SK-N-MC (cell line): Measurements from ENCODE around the gene TMEM123.

Source experiments
- DNase-seq: peaks from one replicate; pipeline ENCODE4 v3.0.0-alpha.2; 2011; ENCODE audit warnings: low read depth, low spot score
- H3K27ac ChIP-seq: fragments of 200-600 bp; sonication (generic); 2 replicates; pipeline ENCODE4 v1.5.1; 2016; ENCODE audit warnings: mixed run types
- H3K36me3 ChIP-seq: fragments of 200-600 bp; sonication (generic); 2 replicates; pipeline ENCODE4 v1.6.1; 2017; ENCODE audit warnings: antibody characterized with exemption, low read length, mixed read lengths; ENCODE audit not compliant: insufficient read depth
- H3K4me3 ChIP-seq: fragments of 200-600 bp; sonication (generic); 2 replicates; pipeline ENCODE4 v1.5.1; 2016
- H3K9ac ChIP-seq: fragments of 200-600 bp; sonication (generic); 2 replicates; pipeline ENCODE4 v1.8.0; 2017; ENCODE audit warnings: mixed run types, mixed read lengths; ENCODE audit not compliant: insufficient read length
- H3K9me3 ChIP-seq: fragments of 200-600 bp; sonication (generic); 2 replicates; pipeline ENCODE4 v1.6.1; 2017; ENCODE audit warnings: low read depth, mild to moderate bottlenecking, antibody characterized with exemption, low read length, moderate library complexity, mixed read lengths
- EZH2 ChIP-seq: fragments of 200-600 bp; sonication (generic); IDR thresholded peaks from one replicate; pipeline ENCODE4 v1.6.1; 2017; ENCODE audit warnings: antibody characterized with exemption
- FOXP2 ChIP-seq: optimal IDR thresholded peaks from 2 replicates; pipeline ENCODE3; 2011; ENCODE audit warnings: mild to moderate bottlenecking, moderate library complexity; ENCODE audit not compliant: insufficient read depth; ENCODE audit errors: extremely low read length, control extremely low read depth
- POLR2AphosphoS5 ChIP-seq: IDR thresholded peaks from 2 replicates; pipeline ENCODE4 v1.6.1; 2012; ENCODE audit warnings: mild to moderate bottlenecking, low read depth, low read length, borderline replicate concordance

The TMEM123 gene

DNA sequence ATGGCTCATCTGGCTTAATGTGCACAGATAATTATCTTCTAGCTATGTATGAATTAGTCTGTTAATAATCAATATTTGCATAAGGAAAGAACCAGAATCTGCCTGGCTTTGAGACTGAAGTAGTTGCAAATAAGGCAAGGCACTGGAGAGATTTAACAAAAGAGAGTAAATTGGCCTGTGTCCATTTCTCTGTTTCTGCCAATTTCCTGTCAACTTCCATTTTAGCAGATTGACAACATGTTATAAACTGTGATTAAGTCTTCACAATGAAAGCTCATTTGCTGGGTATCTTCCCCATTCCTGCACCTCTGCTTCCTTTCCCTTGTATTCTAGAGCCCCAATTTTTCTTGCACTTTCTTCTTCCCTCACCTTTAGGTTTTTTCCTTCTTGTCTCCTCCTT is 5.3 kb upstream of the TMEM123 start:
- Histone ChIP-seq H3K36me3 (no peaks in the 10 kb centered on the region), H3K9ac (no peak overlapping the region), H3K9me3 (no peaks in the 10 kb centered on the region), H3K27ac (no peak overlapping the region), H3K4me3 (no peak overlapping the region)
- no peak for DNase-seq
- no peak for TF ChIP-seq POLR2AphosphoS5
- TF ChIP-seq FOXP2, result no peak

DNA sequence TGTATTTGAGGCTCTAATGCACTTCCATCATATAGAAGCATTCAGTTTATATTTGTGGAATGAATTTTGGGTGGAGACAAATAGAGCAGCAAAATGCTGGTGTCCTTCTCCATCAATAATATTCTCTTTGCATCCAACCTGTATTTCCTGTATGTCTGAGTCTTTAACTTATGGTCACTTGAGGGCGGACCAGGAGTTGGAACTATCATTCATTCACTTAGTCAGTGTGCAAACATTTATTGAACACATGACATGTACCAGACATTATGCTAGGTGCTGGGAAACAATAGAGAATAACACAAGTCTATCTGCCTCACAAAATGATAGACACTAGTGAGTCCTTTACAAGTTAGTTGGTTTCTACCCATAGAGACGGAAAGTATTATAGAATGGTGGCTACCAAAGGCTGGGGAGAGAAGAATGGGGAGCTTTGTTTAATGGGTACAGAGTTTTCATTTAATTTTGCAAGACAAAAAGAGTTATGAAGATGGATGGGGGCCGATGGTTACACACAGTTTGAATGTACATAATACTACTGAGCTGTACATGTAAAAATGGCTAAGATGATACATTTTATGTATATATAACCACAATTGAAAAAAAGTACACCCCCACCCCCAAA is 4.6 kb upstream of the TMEM123 start:
- TF ChIP-seq FOXP2, result no peak
- no peak for TF ChIP-seq POLR2AphosphoS5
- TF ChIP-seq EZH2, result no peak
- H3K9ac ChIP-seq, result no peak overlapping the region
- H3K36me3 ChIP-seq, result no peaks in the 10 kb centered on the region
- H3K27ac ChIP-seq, result no peak overlapping the region
- no peak overlapping the region for H3K4me3 ChIP-seq
- H3K9me3 ChIP-seq, result no peaks in the 10 kb centered on the region
- DNase-seq, result no peak

DNA sequence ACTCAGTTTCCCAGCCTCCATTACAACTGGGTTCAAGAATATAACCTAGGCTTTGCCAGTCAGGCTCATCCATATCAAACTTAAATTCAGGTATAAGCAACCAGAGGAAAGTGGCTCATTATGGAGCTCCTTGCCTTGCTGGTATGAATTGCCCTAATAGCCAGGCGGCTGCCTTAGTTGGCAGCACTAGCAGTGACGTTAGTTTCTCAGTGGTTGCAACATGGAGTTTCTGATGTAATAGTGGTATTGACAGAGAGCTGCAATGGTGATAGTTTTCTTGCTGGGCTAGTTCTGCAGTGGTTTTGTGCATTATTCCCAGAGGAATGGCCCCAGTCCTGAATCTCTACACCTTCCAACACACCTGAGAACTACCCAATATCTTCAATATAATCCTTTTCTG is 3.8 kb upstream of the TMEM123 start:
- Histone ChIP-seq H3K36me3 (no peaks in the 10 kb centered on the region), H3K4me3 (no peak overlapping the region), H3K9ac (no peak overlapping the region), H3K27ac (no peak overlapping the region), H3K9me3 (no peaks in the 10 kb centered on the region)
- no peak for TF ChIP-seq POLR2AphosphoS5
- no peak for TF ChIP-seq EZH2
- TF ChIP-seq FOXP2, result no peak
- no peak for DNase-seq

DNA sequence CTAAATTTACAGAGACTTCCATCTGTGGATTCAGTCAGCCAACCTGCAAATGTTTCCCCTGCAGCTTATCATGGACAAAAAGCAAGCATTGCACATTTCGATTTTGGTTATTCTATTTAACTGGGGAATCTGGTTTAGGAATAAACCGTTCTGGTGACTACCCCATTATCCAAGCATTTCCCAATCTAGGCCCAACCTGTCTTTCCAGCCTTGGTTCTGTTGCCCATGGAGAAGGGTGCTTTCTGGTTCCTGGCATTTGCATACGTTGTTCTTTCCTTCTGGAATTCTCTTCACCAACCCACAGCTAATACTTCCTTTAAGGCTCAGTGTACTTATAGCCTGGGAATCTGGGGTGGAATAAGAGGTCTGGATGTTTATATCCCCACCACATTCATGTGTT is 1.4 kb upstream of the TMEM123 start:
- H3K4me3 ChIP-seq, result peak overlapping the region; percentile 77; the same call in 1 of the 2 replicates
- H3K36me3 ChIP-seq, result no peaks in the 10 kb centered on the region; the same call in 1 of the 2 replicates
- H3K9me3 ChIP-seq, result no peaks in the 10 kb centered on the region
- no peak for TF ChIP-seq FOXP2
- TF ChIP-seq POLR2AphosphoS5, result no peak
- no peak for TF ChIP-seq EZH2
- H3K9ac ChIP-seq, result no peak overlapping the region
- DNase-seq, result no peak
- H3K27ac ChIP-seq, result no peak overlapping the region

DNA sequence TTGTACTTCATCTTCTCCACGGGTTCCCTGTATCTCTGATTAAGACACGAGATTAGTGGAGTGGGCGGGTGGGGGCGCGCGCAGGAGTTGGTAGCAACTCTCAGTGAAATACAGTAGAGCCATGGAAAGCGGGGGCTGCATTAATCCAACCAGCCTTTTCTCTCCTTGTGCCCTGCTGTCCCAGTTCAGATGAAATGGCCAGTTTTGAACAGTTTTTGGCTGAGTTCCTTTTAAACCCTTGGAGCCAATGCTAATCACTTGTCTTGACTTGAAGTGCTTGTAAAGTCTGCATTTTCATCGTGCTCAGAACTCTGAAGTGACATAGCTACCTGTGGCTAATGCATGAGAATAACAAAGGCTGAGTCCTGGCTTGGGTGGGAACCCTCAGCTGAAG is 734 bp upstream of the TMEM123 start:
- peak overlapping the region; percentile 79 for H3K9ac ChIP-seq
- peaks cover 4% of the 10 kb centered on the region for H3K36me3 ChIP-seq
- TF ChIP-seq FOXP2, result no peak
- no peak for TF ChIP-seq EZH2
- TF ChIP-seq POLR2AphosphoS5, result no peak
- H3K27ac ChIP-seq, result peak overlapping the region; percentile 81; the same call in 1 of the 2 replicates
- peak overlapping the region; percentile 77 for H3K4me3 ChIP-seq
- DNase-seq, result no peak
- no peaks in the 10 kb centered on the region for H3K9me3 ChIP-seq

DNA sequence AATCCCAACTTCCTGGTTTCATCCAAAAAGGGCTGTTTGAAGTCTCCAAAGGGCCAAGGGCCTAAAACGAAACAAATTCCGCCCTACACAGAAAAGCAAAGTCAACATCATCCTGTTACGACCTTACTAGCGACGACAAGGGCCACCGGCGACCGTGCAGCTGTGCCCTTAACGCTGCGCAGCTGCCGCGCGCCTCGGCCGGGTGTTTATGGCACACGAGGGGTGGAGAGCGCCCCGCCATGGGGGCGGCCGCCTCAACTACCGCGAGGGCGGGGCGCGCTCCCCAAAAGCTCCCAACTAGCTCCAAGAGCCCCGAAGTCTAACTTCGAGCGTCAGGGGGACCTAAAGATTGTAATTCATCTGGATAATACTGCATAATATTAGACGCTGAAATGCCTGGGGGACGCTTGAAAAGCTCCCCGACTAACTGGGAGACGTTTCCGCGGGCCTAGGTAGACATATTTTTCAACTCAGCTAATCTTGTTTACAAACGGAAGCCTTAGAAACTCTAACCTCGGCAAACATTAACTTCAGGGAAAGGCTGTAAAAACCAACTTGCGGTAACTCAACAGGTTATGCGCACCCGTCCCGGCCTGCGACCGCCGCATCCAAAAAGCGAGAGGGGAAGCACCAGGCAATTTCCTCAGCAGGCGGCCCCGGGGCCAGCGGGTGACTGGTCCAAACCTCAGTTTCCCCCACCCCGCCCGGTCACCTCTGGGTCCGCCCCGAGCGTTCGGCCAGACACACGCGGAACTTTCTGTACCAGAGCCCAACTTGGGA is 694 bp downstream of the TMEM123 start:
- H3K9ac ChIP-seq, result peak overlapping the region; percentile 79
- H3K4me3 ChIP-seq, result peak overlapping the region; percentile 77
- no peaks in the 10 kb centered on the region for H3K9me3 ChIP-seq
- TF ChIP-seq EZH2 (no peak), POLR2AphosphoS5 (no peak), FOXP2 (no peak)
- H3K36me3 ChIP-seq, result peaks cover 18% of the 10 kb centered on the region
- peak overlapping the region; percentile 72 for H3K27ac ChIP-seq
- DNase-seq, result no peak

DNA sequence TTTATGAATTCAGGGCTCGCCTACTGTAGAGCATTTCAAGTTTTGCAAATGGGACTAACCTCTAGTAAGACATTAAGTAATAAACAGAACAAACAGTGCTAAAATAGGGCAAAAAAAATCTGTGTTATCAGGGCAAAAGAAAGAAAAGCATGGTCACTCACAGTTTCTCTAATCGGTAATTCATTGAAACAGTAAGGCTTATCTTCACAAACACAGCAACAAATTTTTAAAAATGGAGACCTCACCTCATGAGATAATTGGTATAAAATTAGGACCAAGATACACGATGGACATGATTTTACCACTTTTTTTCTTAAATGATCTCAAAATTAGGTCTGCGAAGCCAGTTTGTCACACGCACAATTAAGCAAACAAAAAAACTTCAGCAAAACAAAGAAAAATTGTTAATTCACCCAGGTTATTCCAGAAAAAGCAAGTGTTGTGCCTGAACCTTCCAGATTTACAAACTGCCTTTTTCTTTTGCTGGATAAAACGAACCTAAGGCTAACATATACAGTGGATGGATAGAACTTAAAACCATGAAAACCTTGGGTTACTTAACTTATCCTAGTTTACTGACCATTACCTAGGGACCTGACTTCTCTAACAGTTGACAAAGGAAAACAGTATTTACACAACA is 1.4 kb downstream of the TMEM123 start:
- no peaks in the 10 kb centered on the region for H3K9me3 ChIP-seq
- TF ChIP-seq FOXP2 (no peak), EZH2 (no peak), POLR2AphosphoS5 (no peak)
- DNase-seq, result no peak
- H3K4me3 ChIP-seq, result peak overlapping the region; percentile 77
- peak overlapping the region; percentile 79 for H3K9ac ChIP-seq
- peaks cover 25% of the 10 kb centered on the region for H3K36me3 ChIP-seq
- peak overlapping the region; percentile 5; the same call in 1 of the 2 replicates for H3K27ac ChIP-seq

DNA sequence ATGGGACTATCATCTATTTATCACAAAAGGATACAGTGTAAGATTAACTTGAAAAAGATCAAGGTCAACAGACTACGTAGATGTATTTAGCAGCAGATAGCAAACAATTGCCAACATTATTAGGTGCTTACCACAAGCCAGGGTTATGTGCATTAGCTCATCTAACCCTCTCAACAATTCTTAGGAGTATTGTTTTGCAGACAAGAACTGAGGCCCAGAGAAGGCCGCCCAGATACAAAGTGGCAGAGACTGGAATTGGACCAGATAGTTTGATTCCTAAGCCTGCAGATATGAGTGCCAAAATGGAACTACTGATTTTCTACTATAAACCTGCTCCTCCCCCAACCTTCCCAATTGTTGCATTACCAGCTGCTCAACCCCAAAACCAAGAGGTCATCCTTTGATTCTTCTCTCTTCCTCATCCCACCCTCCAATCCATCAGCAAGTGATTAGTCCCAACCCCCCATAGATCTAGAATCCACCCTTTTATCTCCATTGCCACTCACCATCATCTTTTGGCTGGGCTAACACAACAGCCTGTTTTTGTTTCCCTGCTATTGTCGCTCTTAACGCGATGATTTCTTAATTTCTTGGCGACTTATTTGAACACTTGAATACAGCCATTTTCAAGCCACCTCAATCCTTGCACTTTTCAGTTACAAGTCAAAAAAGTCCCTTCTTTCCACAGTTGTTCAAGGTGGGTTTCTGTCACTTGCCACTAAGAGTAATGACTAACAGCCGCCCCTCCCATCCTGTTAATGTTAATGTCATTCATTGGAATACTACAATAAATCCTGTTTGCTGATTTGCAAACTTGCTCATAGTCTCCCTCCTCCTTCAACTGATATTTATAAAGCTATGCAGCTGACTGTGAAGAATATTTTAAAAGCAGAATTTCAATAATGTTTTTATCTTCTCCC is 2.7 kb downstream of the TMEM123 start:
- H3K27ac ChIP-seq, result no peak overlapping the region
- H3K4me3 ChIP-seq, result peak overlapping the region; percentile 77
- H3K9me3 ChIP-seq, result no peaks in the 10 kb centered on the region
- H3K9ac ChIP-seq, result no peak overlapping the region
- no peak for DNase-seq
- peaks cover 37% of the 10 kb centered on the region for H3K36me3 ChIP-seq
- no peak for TF ChIP-seq POLR2AphosphoS5
- no peak for TF ChIP-seq FOXP2
- TF ChIP-seq EZH2, result no peak
